H1 (cell line): ENCODE results near the gene TARDBP. TPM values are rescaled to one million over a fixed set of nuclear protein-coding genes. Genes with fewer than 3 reads are reported as not detected.

Source experiments
- CTCF ChIA-PET: fragments of 300-600 bp; sonication (Branson Sonifier 250); formaldehyde crosslinking; loops from one replicate; lab custom pipeline; 2021; ENCODE audit not compliant: partially characterized antibody; lab: Charles Lee
- POLR2A ChIA-PET: fragments of 300-600 bp; sonication (Branson Sonifier 250); formaldehyde crosslinking; loops from one replicate; lab custom pipeline; 2021; ENCODE audit warnings: inconsistent platforms; ENCODE audit not compliant: partially characterized antibody; lab: Charles Lee
- DNase-seq, 2 experiments: peaks; one replicate each; pipeline versions ENCODE4 v3.0.0 to v3.0.0-alpha.2; 2010 to 2022; ENCODE audit warnings: low spot score in 2 of 2, low read depth in 1 of 2, mixed read lengths in 1 of 2
- FAIRE-seq: peaks from 2 replicates; lab custom pipeline; 2011; peaks lifted over from hg19 to GRCh38; lab: Jason Lieb, UNC
- H2AFZ ChIP-seq: 2 replicates; pipeline ENCODE4 v1.8.1; 2012; ENCODE audit warnings: low read length, inconsistent platforms
- H2AK5ac ChIP-seq: 2 replicates; pipeline ENCODE4 v1.6.1; 2013; ENCODE audit warnings: low read depth, low read length
- H2BK120ac ChIP-seq: replicated peaks from 2 replicates; pipeline ENCODE3; 2013; ENCODE audit warnings: low read depth, low read length, inconsistent platforms
- H2BK12ac ChIP-seq: 2 replicates; pipeline ENCODE4 v1.6.1; 2013; ENCODE audit warnings: low read depth, low read length
- H2BK15ac ChIP-seq: 2 replicates; pipeline ENCODE4 v1.6.1; 2013; ENCODE audit warnings: low read length
- H2BK20ac ChIP-seq: 2 replicates; pipeline ENCODE4 v1.6.1; 2013; ENCODE audit warnings: low read length
- H2BK5ac ChIP-seq: 2 replicates; pipeline ENCODE4 v1.6.1; 2013; ENCODE audit warnings: low read depth, low read length
- H3K14ac ChIP-seq: 2 replicates; pipeline ENCODE4 v1.6.1; 2013; ENCODE audit warnings: inconsistent platforms; ENCODE audit not compliant: insufficient read length
- H3K18ac ChIP-seq: 2 replicates; pipeline ENCODE4 v1.6.1; 2013; ENCODE audit warnings: low read length; ENCODE audit errors: extremely low read depth
- H3K23ac ChIP-seq: 2 replicates; pipeline ENCODE4 v1.6.1; 2013; ENCODE audit warnings: inconsistent platforms; ENCODE audit not compliant: insufficient read length
- H3K23me2 ChIP-seq: 2 replicates; pipeline ENCODE4 v1.6.1; 2013; ENCODE audit warnings: low read depth, low read length
- H3K27ac ChIP-seq: 2 replicates; pipeline ENCODE4 v1.6.1; 2011; ENCODE audit warnings: low read depth, low read length, inconsistent platforms
- H3K27me3 ChIP-seq, 4 experiments: replicated peaks in 1 of 4; 1 replicate in 1 of 4; 2 replicates in 3 of 4; pipeline versions ENCODE4 v1.6.1 to v1.8.1; 2011 to 2013; ENCODE audit warnings: low read length in 3 of 4, mild to moderate bottlenecking in 3 of 4, inconsistent platforms in 2 of 4, mixed read lengths in 2 of 4, moderate library complexity in 1 of 4; ENCODE audit not compliant: control insufficient read depth in 3 of 4, insufficient read depth in 3 of 4; ENCODE audit errors: extremely low read depth in 1 of 4
- H3K36me3 ChIP-seq, 4 experiments: 2 replicates each; pipeline versions ENCODE4 v1.6.1 to v1.8.1; 2011 to 2013; ENCODE audit warnings: mild to moderate bottlenecking in 4 of 4, low read length in 3 of 4, moderate library complexity in 2 of 4, control low read depth in 1 of 4, inconsistent platforms in 1 of 4; ENCODE audit not compliant: insufficient read depth in 4 of 4, control insufficient read depth in 2 of 4
- H3K4ac ChIP-seq: replicated peaks from 2 replicates; pipeline ENCODE3; 2013; ENCODE audit warnings: low read length, low read depth, mixed read lengths, inconsistent platforms; ENCODE audit not compliant: insufficient read length
- H3K4me1 ChIP-seq, 4 experiments: replicated peaks in 1 of 4; 1 replicate in 1 of 4; 2 replicates in 3 of 4; pipeline versions ENCODE4 v1.6.1 to v1.8.1; 2011 to 2013; ENCODE audit warnings: low read length in 3 of 4, inconsistent platforms in 2 of 4, mixed read lengths in 1 of 4; ENCODE audit not compliant: insufficient read depth in 4 of 4, control insufficient read depth in 3 of 4
- H3K4me2 ChIP-seq, 2 experiments: 2 replicates each; pipeline versions ENCODE4 v1.6.1 to v1.8.1; 2011 to 2013; ENCODE audit warnings: low read depth in 2 of 2, low read length in 2 of 2, control low read depth in 1 of 2, inconsistent platforms in 1 of 2, mild to moderate bottlenecking in 1 of 2; ENCODE audit not compliant: insufficient read depth in 1 of 2
- H3K4me3 ChIP-seq, 4 experiments: fragments of 200-600, 300-600 bp in 1 of 4; sonication (generic), shearing (Covaris generic), sonication (Bioruptor Twin) in 1 of 4; 2 replicates each; pipeline versions ENCODE4 v1.5.1 to v1.8.1; 2011 to 2016; ENCODE audit warnings: low read length in 4 of 4, low read depth in 3 of 4, control low read depth in 2 of 4, inconsistent platforms in 2 of 4, mild to moderate bottlenecking in 2 of 4, mixed read lengths in 1 of 4, moderate library complexity in 1 of 4; ENCODE audit not compliant: insufficient read depth in 2 of 4; ENCODE audit errors: extremely low read depth in 1 of 4
- H3K56ac ChIP-seq: replicated peaks from 2 replicates; pipeline ENCODE3; 2013; ENCODE audit warnings: low read depth, mild to moderate bottlenecking, mixed read lengths, low read length, inconsistent platforms; ENCODE audit not compliant: insufficient read length
- H3K79me1 ChIP-seq: 2 replicates; pipeline ENCODE4 v1.6.1; 2013; ENCODE audit warnings: low read depth, low read length, control low read depth
- H3K79me2 ChIP-seq, 2 experiments: 2 replicates each; pipeline versions ENCODE4 v1.6.1 to v1.8.1; 2012 to 2013; ENCODE audit warnings: low read length in 2 of 2, mild to moderate bottlenecking in 2 of 2, inconsistent platforms in 1 of 2; ENCODE audit not compliant: insufficient read depth in 2 of 2, control insufficient read depth in 1 of 2
- H3K9ac ChIP-seq, 4 experiments: replicated peaks in 1 of 4; 1 replicate in 1 of 4; 2 replicates in 3 of 4; pipeline versions ENCODE4 v1.6.1 to v1.8.1; 2011 to 2013; ENCODE audit warnings: low read depth in 3 of 4, low read length in 3 of 4, control low read depth in 2 of 4, mild to moderate bottlenecking in 2 of 4, moderate library complexity in 2 of 4, inconsistent platforms in 1 of 4; ENCODE audit errors: extremely low read depth in 1 of 4
- H3K9me3 ChIP-seq, 2 experiments: 2 replicates each; pipeline versions ENCODE4 v1.6.1 to v1.8.1; 2012 to 2013; ENCODE audit warnings: mild to moderate bottlenecking in 2 of 2, moderate library complexity in 2 of 2, control low read depth in 1 of 2, inconsistent platforms in 1 of 2, low read depth in 1 of 2, low read length in 1 of 2, mixed read lengths in 1 of 2; ENCODE audit not compliant: insufficient read depth in 2 of 2
- H4K20me1 ChIP-seq, 2 experiments: replicated peaks in 1 of 2; 2 replicates each; pipeline versions ENCODE3 to v1.8.1; 2011 to 2013; ENCODE audit warnings: inconsistent platforms in 2 of 2, low read length in 2 of 2, mild to moderate bottlenecking in 1 of 2; ENCODE audit not compliant: insufficient read depth in 2 of 2, control insufficient read depth in 1 of 2
- H4K5ac ChIP-seq: 2 replicates; pipeline ENCODE4 v1.6.1; 2013; ENCODE audit warnings: low read length, low read depth, mixed read lengths, inconsistent platforms; ENCODE audit not compliant: insufficient read length
- H4K8ac ChIP-seq: 2 replicates; pipeline ENCODE4 v1.8.0; 2013; ENCODE audit warnings: mild to moderate bottlenecking, moderate library complexity, low read length, inconsistent platforms; ENCODE audit not compliant: insufficient read depth; ENCODE audit errors: extremely low read depth
- H4K91ac ChIP-seq: replicated peaks from 2 replicates; pipeline ENCODE3; 2013; ENCODE audit warnings: low read length, mixed read lengths, inconsistent platforms; ENCODE audit not compliant: insufficient read length
- BRCA1 ChIP-seq: IDR thresholded peaks from 2 replicates; pipeline ENCODE4 v1.6.1; 2012; ENCODE audit warnings: low read depth, low read length, improper control_type of control experiment
- CREB1 ChIP-seq: IDR thresholded peaks from 2 replicates; pipeline ENCODE4 v1.6.1; 2012; ENCODE audit warnings: inconsistent platforms
- GABPA ChIP-seq: IDR thresholded peaks from 2 replicates; pipeline ENCODE4 v1.6.1; 2011; ENCODE audit warnings: mild to moderate bottlenecking, low read length, moderate library complexity, borderline replicate concordance; ENCODE audit not compliant: insufficient read depth
- HDAC6 ChIP-seq: IDR thresholded peaks from one replicate; pipeline ENCODE4 v1.7.1; 2012; ENCODE audit warnings: low read depth, mild to moderate bottlenecking, inconsistent platforms, low read length, moderate library complexity
- KDM1A ChIP-seq: fragments of 200-600, 300-600 bp; sonication (generic); IDR thresholded peaks from 2 replicates; pipeline ENCODE4 v1.7.1; 2016; ENCODE audit warnings: mild to moderate bottlenecking, low read length, borderline replicate concordance
- KDM4A ChIP-seq: IDR thresholded peaks from one replicate; pipeline ENCODE4 v1.7.1; 2012; ENCODE audit warnings: low read depth, mild to moderate bottlenecking, moderate library complexity, low read length, inconsistent platforms; ENCODE audit not compliant: severe bottlenecking
- POLR2A ChIP-seq, 2 experiments: IDR thresholded peaks; 1 replicate in 1 of 2; 2 replicates in 1 of 2; pipeline ENCODE4 v1.6.1; 2011; ENCODE audit warnings: low read depth in 2 of 2, low read length in 2 of 2, mild to moderate bottlenecking in 2 of 2; ENCODE audit errors: control extremely low read depth in 1 of 2
- RAD21 ChIP-seq, 2 experiments: IDR thresholded peaks in 1 of 2; conservative IDR thresholded peaks in 1 of 2; 2 replicates each; pipeline ENCODE4 v1.6.1; 2011; ENCODE audit warnings: low read depth in 2 of 2, low read length in 2 of 2, improper control_type of control experiment in 1 of 2, inconsistent platforms in 1 of 2, mild to moderate bottlenecking in 1 of 2, moderate library complexity in 1 of 2
- RXRA ChIP-seq: IDR thresholded peaks from 2 replicates; pipeline ENCODE4 v1.6.1; 2011; ENCODE audit warnings: low read depth, mild to moderate bottlenecking, low read length, moderate library complexity; ENCODE audit not compliant: insufficient read depth
- SAP30 ChIP-seq: fragments of 300-600 bp; sonication (generic); IDR thresholded peaks from 2 replicates; pipeline ENCODE4 v1.7.1; 2012; ENCODE audit warnings: low read length, moderate library complexity, mild to moderate bottlenecking, inconsistent platforms; ENCODE audit not compliant: insufficient read depth, insufficient replicate concordance
- SP1 ChIP-seq: IDR thresholded peaks from 2 replicates; pipeline ENCODE4 v1.6.1; 2011; ENCODE audit warnings: low read depth, low read length
- WGBS, 2 experiments: shearing (Covaris generic) in 1 of 2; methylation state at CpG; one replicate each; pipeline versions ENCODE4 v1.1.6 to v1.1.7; 2013 to 2015; ENCODE audit warnings: low lambda C conversion rate in 2 of 2, mixed read lengths in 2 of 2, inconsistent platforms in 1 of 2, low coverage in 1 of 2, missing lambda C conversion rate in 1 of 2; ENCODE audit not compliant: insufficient replicate concordance in 2 of 2, insufficient coverage in 1 of 2, insufficient read length in 1 of 2; ENCODE audit errors: extremely low coverage in 1 of 2, missing lambda C conversion rate in 1 of 2; 5-methylcytosine and 5-hydroxymethylcytosine counted together
- polyA plus RNA-seq, 7 experiments: library from polyadenylated mRNA; depleted of rRNA in 3 of 7; stranded (reverse) in 5 of 7; unstranded in 2 of 7; fragments of >200 nt in 5 of 7; fragments of 200-250 nt in 2 of 7; gene quantifications; 1 replicate in 5 of 7; 2 replicates in 1 of 7; 4 replicates in 1 of 7; pipeline versions ENCODE4 v1.2.1 to v1.2.3, GENCODE V29; 2011 to 2013; ENCODE audit warnings: missing spikeins in 2 of 7, mixed read lengths in 2 of 7
- total RNA-seq: library from RNA; stranded (reverse); fragmentation: NEBNext Ultra II Directional; extraction: Animal tissue kit (Norgen Biotek cat#: 25700); gene quantifications from 2 replicates; pipeline ENCODE4 v1.2.1, GENCODE V29; 2021
- TF ChIP-seq, protein P1 (sequence below): IDR thresholded peaks from 2 replicates; pipeline ENCODE4 v1.6.1; 2011; ENCODE audit warnings: low read depth, mild to moderate bottlenecking, low read length; ENCODE audit not compliant: insufficient read depth

TARDBP gene
- total and polyA plus RNA-seq, 2 of the 8 experiments (the other 6 are each of a cell fraction or from before 2014, with no cell fraction given), result 144 to 240 TPM

DNA sequence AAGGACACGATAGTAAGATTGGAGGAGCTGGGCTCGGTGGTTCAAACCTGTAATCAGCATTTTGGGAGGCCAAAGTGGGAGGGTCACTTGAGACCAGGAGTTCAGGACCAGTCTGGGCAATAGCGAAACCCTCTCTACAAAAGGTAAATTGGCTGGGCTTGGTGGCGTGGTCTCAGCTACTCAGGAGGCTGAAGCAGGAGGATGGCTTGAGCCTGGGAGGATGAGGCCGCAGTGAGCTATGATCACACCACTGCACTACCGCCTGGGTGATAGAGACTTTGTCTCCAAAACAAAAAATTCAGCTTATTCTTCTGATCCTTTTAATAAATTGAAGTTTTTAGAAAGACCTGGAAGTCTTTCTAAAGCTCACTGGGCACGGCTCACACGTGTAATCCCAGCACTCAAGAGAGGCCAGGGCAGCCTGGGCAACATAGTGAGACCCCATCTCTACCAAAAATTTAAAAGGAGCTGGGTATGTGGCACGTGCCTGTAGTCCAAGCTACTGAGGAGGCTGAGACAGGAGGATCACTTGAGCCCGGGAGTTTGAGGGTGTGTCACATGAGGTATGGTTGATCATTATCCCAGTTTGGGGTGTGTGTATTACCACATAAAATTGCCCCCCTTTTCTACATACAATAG is 19.3 kb downstream of the TARDBP start:
- no peak overlapping the region for H3K14ac ChIP-seq
- CTCF ChIA-PET, result interaction anchor here (0.6 to 1.7 kb wide), 3 partner anchors 26 to 92 kb away, joined by 3 to 6 read pairs (median 3); no protein-coding TSS in a partner anchor
- no peak overlapping the region for H2BK20ac ChIP-seq
- no peak overlapping the region; the same call in 1 of the 2 replicates for H2BK12ac ChIP-seq
- no peak overlapping the region for H3K27ac ChIP-seq
- H3K36me3 ChIP-seq, result peaks cover 0 to 11% (median 1%) of the 10 kb centered on the region in 4 experiments; a peak in 4 of 8 replicates
- H3K18ac ChIP-seq, result no peak overlapping the region
- TF ChIP-seq SP1 (no peak), RXRA (no peak), GABPA (no peak), SAP30 (no peak), BRCA1 (no peak), RAD21 (IDR thresholded peaks at IDR 0.05 in 1 of 2, conservative IDR thresholded peaks at IDR 0.05 in 1 of 2; ENCODE audit: low read depth in 2 of 2, low read length in 2 of 2) (no peak), CREB1 (no peak), KDM1A (no peak), HDAC6 (no peak), POLR2A (IDR thresholded peaks at IDR 0.05; ENCODE audit: control extremely low read depth in 1 of 2, low read depth in 2 of 2, low read length in 2 of 2) (no peak), KDM4A (no peak)
- TF ChIP-seq, protein P1, sequence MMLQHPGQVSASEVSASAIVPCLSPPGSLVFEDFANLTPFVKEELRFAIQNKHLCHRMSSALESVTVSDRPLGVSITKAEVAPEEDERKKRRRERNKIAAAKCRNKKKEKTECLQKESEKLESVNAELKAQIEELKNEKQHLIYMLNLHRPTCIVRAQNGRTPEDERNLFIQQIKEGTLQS, result no peak
- TF ChIP-seq, all 59 proteins: peak for 0
- Histone ChIP-seq H4K20me1 (peaks cover 0 to 4% of the 10 kb centered on the region in 2 experiments), H3K79me2 (no peaks in the 10 kb centered on the region), H3K9ac (no peak overlapping the region), H3K23ac (no peak overlapping the region), H3K4me3 (no peak overlapping the region), H3K9me3 (no peaks in the 10 kb centered on the region; a peak in 1 of 4 replicates), H2BK15ac (no peak overlapping the region), H3K79me1 (no peaks in the 10 kb centered on the region), H4K8ac (no peak overlapping the region), H3K27me3 (no peaks in the 10 kb centered on the region), H3K23me2 (no peaks in the 10 kb centered on the region), H3K4ac (no peak overlapping the region), H2AFZ (no peak overlapping the region), H4K5ac (no peak overlapping the region), H3K56ac (no peak overlapping the region), H2AK5ac (no peak overlapping the region), H4K91ac (no peak overlapping the region), H3K4me1 (peaks cover 0 to 4% (median 0%) of the 10 kb centered on the region in 4 experiments; a peak in 2 of 7 replicates), H2BK5ac (no peak overlapping the region), H3K4me2 (no peak overlapping the region), H2BK120ac (no peak overlapping the region)
- WGBS, 2 experiments, result 92% methylated on average over 10 of the region's 10 CpGs; no CpG with 5 or more reads in 1 of the 2 experiments
- FAIRE-seq, result no peak
- peak in 1 of 2 experiments; percentile 40 for DNase-seq
- POLR2A ChIA-PET, result interaction anchor here (0.6 to 3.2 kb wide), 13 partner anchors 10 to 614 kb away, joined by 3 to 20 read pairs (median 6); partner anchors contain the start of genes EXOSC10 and TARDBP
